Brain microvascular endothelial cell (primary cell): ENCODE data around the gene KRTAP6-1.

Experiments used
- DNase-seq: peaks from one replicate; pipeline ENCODE4 v3.0.0-alpha.2; 2020
- H3K27ac ChIP-seq: fragments of 250-450 bp; sonication (Bioruptor Pico); 2 replicates; pipeline ENCODE4 v1.5.1; 2020; ENCODE audit warnings: mild to moderate bottlenecking, moderate library complexity
- H3K27me3 ChIP-seq: fragments of 250-450 bp; sonication (Bioruptor Pico); replicated peaks from 2 replicates; pipeline ENCODE4 v1.5.1; 2020; ENCODE audit warnings: mild to moderate bottlenecking
- H3K36me3 ChIP-seq: fragments of 250-450 bp; sonication (Bioruptor Pico); replicated peaks from 2 replicates; pipeline ENCODE4 v1.5.1; 2020; ENCODE audit warnings: mild to moderate bottlenecking
- H3K4me3 ChIP-seq: 2 replicates; pipeline ENCODE4 v1.5.1; 2011; ENCODE audit warnings: low read depth, mild to moderate bottlenecking, control low read depth, low read length, moderate library complexity
- CTCF ChIP-seq: IDR thresholded peaks from 2 replicates; pipeline ENCODE4 v1.5.1; 2011; ENCODE audit warnings: low read depth, mild to moderate bottlenecking, moderate library complexity, low read length, control low read depth, inconsistent platforms; ENCODE audit errors: missing control alignments
- in situ Hi-C: cut with HindIII; loops from 2 replicates; pipeline ENCODE4 v1.10.0; 2017; ENCODE audit warnings: low sequenced_read_pairs, low pct_ligation_motif_present

KRTAP6-1 gene

GRCh38 chr21:30567617-30568016 is 46.1 kb downstream of the KRTAP6-1 start:
- Histone ChIP-seq H3K36me3 (no peaks in the 10 kb centered on the region), H3K27ac (no peak overlapping the region), H3K4me3 (no peak overlapping the region), H3K27me3 (no peaks in the 10 kb centered on the region)
- in situ Hi-C loops = no loop called here
- no peak for DNase-seq
- no peak for TF ChIP-seq CTCF

GRCh38 chr21:30563630-30564029 is 50.1 kb downstream of the KRTAP6-1 start:
- no peaks in the 10 kb centered on the region for H3K27me3 ChIP-seq
- no peak for DNase-seq
- no peak overlapping the region for H3K27ac ChIP-seq
- H3K36me3 ChIP-seq = no peaks in the 10 kb centered on the region
- TF ChIP-seq CTCF = no peak
- in situ Hi-C loops = no loop called here
- H3K4me3 ChIP-seq = no peak overlapping the region
